ENCODE data around the gene ASTL.
"Not testable (repeated sequence)": the region's sequence is repeated elsewhere in the genome, so short reads cannot be mapped to it uniquely, and the experiment has no call there.

Gene ASTL

DNA sequence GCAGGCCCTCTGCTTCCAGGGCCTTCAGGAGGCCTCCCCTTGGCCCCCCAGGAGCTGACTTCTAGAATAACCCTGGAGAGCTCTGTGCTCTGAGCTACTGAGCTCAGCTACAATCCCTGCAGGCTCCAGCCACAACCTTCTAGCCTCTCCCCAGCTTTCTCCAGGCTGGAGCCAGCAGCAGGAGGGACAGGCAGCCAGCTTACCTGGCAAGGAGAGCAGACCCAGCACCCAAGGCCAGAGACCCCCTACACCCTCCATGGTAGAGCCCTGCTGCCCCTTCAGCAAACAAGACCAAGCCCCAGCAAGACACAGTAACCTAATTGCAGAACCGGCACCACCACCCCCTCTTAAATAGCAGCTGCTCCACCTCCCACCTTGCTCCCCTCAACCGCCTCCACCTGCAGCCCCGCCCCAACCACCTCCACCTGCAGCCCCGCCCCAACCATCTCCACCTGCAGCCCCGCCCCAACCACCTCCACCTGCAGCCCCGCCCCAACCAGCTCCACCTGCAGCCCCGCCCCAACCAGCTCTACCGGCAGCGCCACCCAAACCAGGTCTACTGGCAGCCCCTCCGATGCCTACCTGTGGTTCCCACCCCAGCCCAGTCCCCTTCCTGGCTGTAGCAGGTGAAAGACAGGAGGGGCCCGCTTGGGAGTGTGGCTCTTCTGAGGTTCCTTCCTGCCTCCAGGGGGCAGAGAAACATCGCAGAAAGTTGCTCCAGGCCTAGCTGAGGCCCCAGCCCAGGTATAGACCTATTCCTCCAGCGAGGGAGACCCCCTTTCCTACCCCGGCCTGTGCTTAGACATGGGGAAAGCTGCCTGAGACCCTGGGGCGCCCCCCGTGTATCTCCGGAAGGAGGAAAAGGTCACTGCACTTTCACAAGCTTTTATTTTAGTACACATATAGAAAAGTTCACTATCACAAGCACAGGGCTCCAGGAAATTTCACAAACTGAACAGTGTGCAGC is at the start of gene ASTL:
TSS of gene ASTL (minus strand) at position 324 of the 967 bp plus-strand sequence. CDS start at position 258, 66 bp downstream.
- no peak for FAIRE-seq

DNA sequence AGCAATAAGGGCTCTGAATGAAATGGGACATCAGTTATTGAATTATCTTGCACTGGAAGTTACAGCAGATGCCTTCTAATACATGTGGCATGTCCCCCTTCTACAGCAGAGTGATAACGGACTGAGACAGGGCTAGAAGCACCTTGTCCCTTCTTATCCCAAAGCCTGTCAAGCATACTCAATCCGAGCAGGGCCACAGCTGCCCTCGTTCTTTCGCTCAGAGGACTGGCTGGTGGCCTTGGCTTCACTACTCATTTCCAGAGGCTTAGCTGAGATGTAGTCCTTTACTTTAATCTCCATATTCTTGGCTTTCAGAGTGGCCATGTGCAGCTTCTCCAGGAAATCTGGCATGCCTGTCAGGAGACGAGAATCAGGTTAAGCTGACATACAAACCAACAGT is 48.3 kb upstream of the ASTL start:
- no peak for FAIRE-seq

DNA sequence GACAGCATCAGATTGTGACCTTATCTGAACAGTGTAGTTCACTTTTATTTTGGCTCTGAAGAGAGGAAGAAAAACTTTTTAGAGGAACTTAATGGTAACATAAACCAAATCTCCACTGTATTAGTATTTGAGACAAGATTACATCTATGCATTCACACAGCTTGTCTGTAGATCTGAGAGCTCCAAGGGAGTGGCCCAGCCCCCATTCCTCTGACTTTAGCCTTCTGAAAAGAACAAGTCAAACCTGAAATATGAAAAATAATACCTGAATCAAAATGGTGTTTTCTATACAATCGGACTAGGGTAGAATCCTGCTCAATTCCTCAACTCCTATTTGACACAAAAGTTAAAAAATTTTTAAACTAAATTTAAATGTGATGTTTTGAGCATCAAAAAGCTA is 47.2 kb upstream of the ASTL start:
- no peak for FAIRE-seq

DNA sequence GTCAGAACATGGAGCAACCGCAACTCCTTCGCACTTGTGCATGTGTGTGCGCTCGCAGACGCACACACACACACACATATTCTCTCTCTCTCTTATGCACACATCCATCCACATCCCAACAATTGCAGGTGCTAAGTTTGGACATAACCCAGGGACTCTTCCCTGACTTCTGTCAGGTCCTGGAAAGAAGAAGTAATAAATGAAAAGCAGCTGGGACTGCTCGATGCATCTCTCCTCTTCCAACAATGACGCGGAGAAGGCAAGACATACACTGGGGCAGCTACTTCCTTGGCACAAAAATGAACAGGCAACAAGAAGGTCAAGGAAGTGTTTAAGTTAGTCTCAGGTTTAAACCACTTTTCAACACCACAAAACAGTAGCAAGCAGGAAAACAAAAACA is 46.7 kb upstream of the ASTL start:
- FAIRE-seq, result no peak

DNA sequence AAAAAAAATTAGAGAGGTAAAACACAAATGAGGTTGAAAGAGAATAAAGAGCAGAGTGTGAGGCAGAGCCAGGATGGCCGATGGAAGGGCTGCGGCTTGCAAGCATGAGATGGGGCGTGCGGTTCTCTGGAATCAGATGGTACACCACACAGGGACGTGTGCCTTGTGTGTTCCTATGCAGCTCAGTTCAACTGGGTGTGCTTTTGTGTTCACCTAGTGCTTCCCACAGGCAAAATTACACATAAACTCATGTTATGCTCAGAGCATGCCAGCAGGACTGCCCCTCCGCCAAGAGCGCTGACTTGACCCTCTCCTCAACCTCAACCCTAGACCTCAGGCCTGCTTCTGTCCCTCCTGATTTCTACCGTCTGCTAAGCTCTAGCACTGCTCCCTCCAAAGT is 45.9 kb upstream of the ASTL start:
- no peak for FAIRE-seq

DNA sequence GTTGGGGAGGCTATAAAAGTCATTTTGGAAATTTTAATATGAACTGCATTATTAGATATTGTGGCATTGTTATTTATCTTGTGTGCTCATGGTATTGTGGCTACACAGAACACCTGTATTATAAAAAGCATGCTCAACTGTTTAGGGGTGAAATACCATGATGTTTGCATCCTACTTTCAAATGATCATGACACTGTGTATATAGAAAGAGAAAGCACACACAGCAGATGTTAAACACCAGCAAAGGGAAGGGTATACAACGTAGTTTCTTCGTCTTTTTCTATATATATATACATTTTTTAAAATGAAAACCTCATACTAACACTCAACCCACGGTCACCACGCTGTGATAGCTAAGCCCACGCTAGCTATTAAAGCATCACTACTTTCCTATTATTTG is 43.2 kb upstream of the ASTL start:
- FAIRE-seq, result no peak

DNA sequence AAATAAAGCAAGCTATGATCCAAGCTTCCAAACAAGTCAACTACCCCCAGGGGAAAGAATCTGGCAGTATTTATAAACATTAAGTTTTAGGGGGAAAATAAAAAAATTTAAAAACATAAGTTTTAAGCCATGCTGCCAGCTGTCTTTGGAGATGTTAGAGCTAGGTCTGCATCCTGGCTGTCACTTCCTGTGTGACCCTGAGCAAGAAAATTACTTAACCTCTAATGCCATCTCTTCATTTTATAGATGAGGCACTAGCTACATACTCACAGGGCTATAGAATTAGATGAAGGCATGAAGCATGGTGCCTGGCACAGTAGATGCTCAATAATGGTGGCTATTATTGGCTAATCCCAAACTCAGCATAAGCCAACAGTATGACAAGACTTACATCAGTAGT is 42.2 kb upstream of the ASTL start:
- no peak for FAIRE-seq

DNA sequence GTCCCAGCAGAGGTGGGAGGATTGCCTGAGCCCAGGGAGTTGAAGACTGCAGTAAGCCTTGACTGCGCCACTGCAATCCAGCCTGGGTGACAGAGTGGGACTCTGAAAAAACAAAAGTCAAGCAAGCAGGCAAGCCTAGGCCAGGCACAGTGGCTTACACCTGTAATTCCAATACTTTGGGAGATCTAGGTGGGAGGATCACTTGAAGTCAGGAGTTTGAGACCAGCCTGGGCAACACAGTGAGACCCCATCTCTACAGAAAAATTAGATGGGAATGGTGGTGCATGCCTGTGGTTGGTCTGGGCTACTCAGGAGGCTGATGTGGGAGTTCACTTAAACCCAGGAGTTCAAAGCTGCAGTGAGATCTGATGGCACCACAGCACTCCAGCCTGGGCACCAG is 41.7 kb upstream of the ASTL start:
- FAIRE-seq, result no peak

DNA sequence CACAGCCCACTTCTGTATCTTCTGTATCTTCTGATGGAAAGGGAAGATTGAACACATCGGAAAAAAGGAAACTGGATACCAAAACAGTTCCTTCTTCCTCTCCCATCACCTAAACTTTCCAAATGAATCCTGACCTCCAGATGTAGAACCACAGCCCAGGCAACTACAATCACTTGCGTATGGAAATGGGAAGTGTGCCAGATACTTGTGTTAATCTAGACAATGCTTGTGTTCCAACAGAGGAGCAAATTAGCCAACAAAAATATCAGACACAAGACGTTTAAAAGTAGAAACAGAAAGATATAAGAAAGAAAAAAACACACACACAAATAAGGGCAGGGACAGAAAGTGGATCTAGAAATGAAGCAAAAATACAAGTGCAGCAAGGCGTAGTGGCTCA is 38.4 kb upstream of the ASTL start:
- FAIRE-seq, result no peak

DNA sequence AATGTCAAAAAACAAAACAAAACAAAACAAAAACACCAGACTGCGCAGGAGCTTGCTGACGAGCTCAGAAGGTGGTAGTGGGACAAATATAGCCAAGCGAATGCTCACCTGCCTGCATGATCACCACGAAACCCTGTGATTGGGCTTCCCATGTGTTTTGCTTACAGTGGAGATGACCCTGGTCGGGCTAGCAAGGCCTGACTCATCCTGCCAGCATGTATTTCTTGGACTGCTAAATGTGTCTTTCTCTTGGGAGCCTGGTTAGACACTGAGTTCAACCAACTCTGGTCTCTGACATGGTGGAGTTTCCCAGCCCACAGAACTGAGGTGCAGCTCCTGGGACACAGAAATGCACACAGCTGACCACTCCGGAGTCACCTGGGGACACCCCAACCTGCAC is 37.6 kb upstream of the ASTL start:
- no peak for FAIRE-seq

DNA sequence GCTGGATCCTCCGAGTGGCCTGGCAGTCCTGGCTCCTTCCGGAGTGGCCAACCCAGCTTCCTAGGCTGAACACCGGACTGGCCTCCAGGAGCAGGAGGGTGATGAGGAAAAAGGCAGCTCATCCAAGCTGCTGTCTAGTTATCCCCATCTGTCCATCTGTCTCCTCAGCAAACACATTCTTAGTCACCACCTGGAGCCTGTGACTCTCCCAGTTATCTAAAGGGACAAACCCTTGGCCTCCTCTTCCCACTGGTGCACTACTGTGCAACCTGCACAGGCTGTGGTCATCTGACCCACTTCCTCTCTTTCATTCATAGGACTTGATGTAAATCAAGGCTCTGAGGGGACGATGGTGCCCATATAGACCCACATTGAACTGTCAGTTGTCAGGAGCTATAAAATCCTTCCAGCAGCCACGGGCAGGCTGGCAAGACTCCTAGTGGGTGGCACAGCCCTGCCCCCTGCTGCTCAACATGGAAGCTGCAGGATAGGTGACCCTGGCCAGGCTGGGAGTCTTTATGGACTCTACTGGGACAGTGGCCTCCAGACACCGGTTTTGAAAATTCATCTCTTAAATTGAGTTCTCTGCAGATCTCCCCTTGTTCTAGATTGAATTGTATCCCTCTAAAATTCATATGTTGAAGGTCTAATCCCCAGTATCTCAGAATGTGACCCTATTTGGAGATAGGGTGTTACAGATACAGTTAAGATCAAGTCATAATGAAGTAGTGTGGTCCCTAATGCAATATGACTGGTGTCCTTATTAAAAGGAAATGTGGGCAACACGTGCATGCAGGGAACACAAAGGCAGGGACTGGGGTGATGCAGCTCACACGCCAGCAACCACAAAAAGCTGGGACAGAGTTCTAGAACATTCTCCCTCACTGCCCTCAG is 36.2 kb upstream of the ASTL start:
- FAIRE-seq, result no peak

DNA sequence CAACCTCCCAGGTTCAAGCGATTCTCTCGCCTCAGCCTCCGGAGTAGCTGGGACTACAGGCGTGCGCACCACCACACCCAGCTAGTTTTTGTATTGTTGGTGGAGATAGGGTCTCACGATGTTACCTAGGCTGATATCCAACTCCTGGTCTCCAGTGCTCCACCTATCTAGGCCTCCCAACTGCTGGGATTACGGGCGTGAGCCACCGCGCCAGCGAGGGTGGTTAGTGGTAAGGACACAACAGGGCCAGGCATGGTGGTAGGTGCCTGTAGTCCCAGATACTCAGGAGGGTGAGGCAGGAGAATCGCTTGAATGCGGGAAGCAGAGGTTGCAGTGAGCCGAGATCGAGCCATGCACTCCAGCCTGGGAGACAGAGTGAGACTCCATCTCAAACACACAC is 33.5 kb upstream of the ASTL start:
- FAIRE-seq, result no peak

DNA sequence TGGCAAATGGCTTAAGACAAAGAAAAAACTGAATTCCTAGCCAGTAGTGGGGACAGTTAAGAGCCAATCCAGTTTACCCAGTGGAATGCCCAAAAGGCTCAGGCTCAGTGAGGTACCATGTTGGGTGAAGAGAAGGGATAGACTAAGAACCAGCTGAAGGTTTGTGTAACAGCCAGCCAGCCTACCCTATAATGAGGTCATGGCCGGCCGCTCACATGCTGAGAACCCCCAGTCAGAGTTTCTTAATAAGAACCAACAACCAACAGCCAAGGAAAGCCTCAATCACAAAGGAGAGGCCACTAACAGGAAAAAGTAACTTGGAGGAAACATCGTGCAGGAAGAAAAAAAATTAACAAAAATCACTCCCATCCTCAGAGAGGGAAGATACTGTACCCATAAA is 32.3 kb upstream of the ASTL start:
- FAIRE-seq, result no peak

DNA sequence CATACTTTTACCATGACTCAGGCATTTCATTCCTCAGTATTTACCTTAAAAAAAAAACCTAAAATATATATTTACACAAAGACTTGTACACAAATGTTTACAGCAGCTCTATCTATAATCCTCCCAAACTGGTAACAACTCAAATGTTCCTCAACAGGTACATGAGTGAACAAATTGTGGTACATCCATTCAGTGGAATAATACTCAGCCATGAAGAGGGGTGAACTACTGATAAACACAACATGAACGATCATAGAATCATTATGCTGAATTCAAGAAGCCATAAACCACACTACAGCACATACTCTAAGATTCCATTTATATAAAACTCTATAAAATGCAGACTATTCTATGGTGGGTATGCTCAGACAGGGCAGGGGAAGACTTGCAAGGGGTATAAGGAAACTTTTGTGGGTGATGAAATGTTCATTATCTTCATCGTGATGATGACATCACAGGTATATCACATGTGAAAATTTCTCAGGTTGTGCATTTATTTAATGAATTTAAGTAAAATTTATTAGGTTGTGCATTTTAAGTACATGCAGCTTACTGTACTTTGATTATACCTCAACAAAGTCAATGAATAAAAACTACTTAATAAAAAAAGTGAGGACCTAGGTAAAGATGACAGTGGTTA is 31.7 kb upstream of the ASTL start:
- FAIRE-seq, result no peak

DNA sequence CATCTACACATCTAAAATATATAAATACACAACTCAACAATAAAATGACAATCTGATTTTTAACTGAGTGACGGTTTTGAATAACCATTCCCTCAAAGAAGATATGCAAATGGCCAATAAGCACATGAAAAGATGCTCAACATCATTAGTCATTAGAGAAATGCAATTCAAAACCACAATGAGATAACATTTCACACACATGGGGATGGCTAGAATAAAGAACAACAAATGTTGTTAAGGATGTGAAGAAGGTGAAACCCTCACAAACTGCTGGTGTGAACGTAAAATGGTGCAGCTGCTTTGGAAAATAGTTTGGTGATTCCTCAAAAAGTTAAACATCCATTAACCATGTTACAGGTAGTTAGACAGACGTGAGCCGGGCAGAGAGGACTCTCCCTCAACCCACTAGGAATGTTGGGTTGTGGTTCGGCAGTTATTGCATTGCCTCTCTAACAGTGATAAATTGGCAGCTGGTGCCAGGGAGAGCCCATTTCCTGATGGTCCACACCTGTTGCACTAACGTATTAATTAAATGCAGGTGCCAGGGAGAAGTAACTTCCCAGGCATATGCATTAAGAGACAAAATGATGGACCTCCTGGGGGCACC is 29.2 kb upstream of the ASTL start:
- FAIRE-seq, result no peak

DNA sequence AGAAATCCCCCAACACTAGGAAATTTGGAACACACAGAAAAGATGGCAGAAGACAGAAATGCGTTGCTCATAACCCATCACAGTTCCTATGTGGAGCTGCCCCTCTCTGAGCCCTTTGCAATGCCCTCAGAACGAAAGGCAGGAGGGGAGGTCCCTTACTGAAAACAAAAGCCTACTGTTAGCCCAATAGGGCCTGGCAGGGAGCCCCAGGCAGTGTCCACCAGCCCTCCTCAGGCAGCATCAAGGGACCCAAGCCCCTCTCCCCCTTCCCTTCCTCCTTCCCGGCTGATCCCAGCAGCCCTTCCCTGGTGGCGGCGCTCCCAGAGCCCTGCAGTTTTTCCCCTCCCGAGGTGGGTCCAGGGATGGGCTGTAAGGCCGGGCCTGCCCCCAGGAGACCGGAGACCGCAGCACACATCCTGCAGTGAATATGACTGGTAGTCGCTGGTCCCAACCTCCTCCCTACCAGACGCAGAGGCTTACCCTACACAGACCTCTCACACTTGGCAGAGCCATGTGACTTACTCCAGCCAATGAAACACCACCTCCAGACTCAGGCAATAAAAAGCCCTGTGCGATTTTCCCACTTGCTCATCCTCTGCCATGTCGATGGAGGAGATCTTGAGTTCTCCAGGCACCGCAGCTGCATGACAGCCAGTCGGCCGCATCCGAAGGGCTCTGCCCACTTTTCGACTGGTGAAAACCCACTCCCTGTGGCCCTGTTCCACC is 26.3 kb upstream of the ASTL start:
- FAIRE-seq, result no peak

DNA sequence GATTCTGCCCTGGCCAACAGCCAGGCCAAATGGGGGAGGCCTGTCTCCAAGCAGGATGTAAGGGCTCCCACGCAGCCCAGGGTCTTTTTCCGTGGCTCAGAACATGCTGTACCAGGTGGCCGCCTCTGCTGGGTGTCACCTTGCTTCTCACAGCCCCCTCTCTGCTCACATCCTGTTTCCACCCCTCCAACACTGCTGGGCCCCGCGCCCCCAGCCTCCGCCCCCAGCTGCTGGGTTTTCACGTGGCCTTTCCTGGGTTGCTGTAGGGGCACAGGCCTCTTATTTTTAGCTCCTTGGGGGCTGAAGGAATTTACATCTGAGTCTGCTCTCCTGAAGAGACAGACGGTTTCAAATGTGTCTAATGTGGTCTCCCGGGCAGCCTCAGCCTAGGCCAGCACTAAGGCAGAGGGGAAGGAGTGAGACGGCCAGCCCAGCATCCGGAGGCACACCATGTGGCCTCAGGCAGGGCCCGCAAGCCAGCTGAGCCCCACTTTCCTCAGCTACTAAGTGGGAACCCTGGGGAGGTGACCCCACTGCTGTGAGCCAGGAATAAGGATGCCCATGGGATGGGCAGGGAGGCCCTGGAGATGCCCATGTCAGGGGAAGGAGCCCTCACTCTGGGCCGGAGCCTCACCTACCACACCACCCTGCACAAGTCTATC is 25.6 kb upstream of the ASTL start:
- FAIRE-seq, result no peak

DNA sequence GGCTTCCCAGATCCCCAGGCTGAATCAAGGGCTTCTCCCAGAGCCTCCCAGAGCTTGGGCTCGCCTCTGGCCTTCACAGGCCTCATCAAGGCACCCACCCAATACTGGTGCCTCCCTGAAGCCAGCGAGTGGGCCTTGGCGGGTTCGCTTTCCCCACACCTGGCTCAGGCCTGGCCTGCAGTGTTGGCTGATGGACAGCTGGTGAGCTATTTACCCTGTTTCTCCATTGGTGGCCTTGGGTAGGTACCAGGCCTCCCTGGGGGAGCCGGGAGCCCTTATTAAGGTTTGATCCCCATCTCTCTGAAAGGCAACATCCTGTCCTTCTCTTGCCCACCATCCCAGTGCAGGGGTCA is 25.1 kb upstream of the ASTL start:
- FAIRE-seq, result no peak

DNA sequence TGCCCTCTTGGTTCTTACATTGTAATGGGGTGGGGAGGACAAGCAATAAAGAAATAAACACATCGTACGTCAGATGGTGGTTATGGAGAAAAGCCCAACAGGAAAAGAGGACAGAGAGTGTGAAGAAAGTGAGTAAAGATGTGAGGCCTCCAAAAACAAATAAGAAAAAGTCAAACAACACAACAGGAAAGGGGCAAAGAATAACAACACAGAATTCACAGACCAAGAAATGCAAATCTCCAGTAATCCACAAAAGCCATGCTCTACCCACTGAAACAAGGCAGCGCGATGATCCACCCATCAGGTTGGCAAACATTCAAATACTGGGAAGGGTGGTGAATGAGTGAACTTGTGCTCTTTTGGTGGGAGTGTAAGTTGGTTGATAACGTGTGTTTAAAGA is 23.6 kb upstream of the ASTL start:
- no peak for FAIRE-seq

DNA sequence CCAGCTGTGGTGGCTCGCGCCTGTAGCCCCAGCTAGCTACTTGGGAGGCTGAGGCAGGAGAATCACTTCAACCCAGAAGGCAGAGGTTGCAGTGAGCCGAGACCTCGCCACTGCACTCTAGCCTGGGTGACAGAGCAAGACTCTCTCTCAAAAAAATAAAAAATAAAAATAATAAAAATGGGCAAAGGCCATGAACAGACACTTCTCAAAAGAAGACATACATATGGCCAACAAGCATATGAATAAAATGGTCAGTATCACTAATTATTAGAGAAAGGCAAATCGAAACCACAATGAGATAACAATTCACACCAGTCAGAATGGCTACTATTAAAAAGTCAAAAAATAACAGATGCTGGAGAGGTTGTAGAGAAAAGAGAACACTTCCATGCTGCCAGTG is 22.1 kb upstream of the ASTL start:
- not testable (repeated sequence) for FAIRE-seq

DNA sequence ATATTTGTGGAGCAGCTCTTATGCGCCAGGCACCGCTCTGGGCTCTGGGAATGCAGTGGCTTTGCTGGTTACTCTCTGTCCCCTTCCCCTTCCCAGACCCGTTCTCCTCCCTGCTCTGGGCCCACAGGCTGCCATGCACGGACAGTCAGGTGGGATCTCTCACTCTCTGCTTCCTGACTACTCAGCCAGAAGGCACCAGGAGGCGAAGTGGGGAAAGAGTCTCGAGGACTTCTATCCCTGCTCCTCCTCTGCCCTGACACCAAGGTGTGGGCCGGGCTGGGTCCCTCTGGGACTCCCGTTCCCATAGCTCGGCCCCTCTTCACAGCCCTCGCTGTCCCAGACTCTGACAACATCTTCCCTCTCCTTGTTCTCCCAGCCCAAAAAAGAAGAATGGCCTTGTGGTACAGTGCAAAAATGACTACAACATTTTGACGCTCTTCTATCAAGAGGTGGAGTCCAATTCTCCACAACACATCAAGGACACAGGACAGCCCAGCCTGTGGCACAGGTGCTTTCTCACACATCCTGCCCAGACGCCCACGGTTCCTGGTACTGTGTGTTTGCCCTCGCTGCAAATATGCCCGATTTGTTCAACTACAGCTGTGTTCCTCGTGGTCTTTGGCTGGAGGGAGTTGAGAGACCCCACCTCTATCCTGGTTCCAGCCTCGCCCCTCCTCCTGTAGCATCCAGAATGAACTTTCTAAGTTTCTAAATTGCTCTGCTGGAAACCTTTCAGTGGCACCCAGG is 21.0 kb upstream of the ASTL start:
- FAIRE-seq, result no peak

All from colon (tissue), 2 donors.